ENCODE data around the gene ZBTB20. TPM values are rescaled to one million over a fixed set of nuclear protein-coding genes. Genes with fewer than 3 reads are reported as not detected.

The ZBTB20 gene
- total RNA-seq, 1 donor = 32.9 TPM

GRCh38 chr3:114411190-114411668 is 735.9 kb downstream of the ZBTB20 start:
- peak overlapping the region; percentile 80 for H3K27ac ChIP-seq (ENCODE audit: low read depth, low read length)
- H3K4me2 ChIP-seq (ENCODE audit: insufficient read depth, low read length) = peak overlapping the region; percentile 17
- H3K36me3 ChIP-seq (ENCODE audit: insufficient read depth, low read length) = no peaks in the 10 kb centered on the region
- H2AFZ ChIP-seq (ENCODE audit: low read length) = no peak overlapping the region
- H3K79me2 ChIP-seq (ENCODE audit: insufficient read depth, low read length) = peaks cover 4% of the 10 kb centered on the region
- no peaks in the 10 kb centered on the region for H4K20me1 ChIP-seq (ENCODE audit: insufficient read depth, low read length)
- peaks cover 35% of the 10 kb centered on the region for H3K4me1 ChIP-seq (ENCODE audit: insufficient read depth, low read length)
- DNase-seq (ENCODE audit: insufficient read length, low spot score, missing footprints) = no peak
- no peaks in the 10 kb centered on the region for H3K9me3 ChIP-seq (ENCODE audit: low read depth, low read length)
- H3K27me3 ChIP-seq (ENCODE audit: insufficient read depth, low read length) = no peaks in the 10 kb centered on the region
- TF ChIP-seq CTCF (IDR thresholded peaks at IDR 0.05; ENCODE audit: extremely low read depth, low read depth, low read length) = no peak
- no peak overlapping the region for H3K4me3 ChIP-seq (ENCODE audit: insufficient read depth, low read length)

- H3K4me2 ChIP-seq (ENCODE audit: insufficient read depth, low read length) = no peak overlapping the region
- H2AFZ ChIP-seq (ENCODE audit: low read length) = no peak overlapping the region
- H3K36me3 ChIP-seq (ENCODE audit: insufficient read depth, low read length) = no peaks in the 10 kb centered on the region
- H3K27ac ChIP-seq (ENCODE audit: low read depth, low read length) = no peak overlapping the region
- H3K4me3 ChIP-seq (ENCODE audit: insufficient read depth, low read length) = no peak overlapping the region
- no peak for DNase-seq (ENCODE audit: insufficient read length, low spot score, missing footprints)
- peaks cover 43% of the 10 kb centered on the region for H3K4me1 ChIP-seq (ENCODE audit: insufficient read depth, low read length)
- H3K79me2 ChIP-seq (ENCODE audit: insufficient read depth, low read length) = peaks cover 4% of the 10 kb centered on the region
- TF ChIP-seq CTCF (IDR thresholded peaks at IDR 0.05; ENCODE audit: extremely low read depth, low read depth, low read length) = no peak
- H3K27me3 ChIP-seq (ENCODE audit: insufficient read depth, low read length) = no peaks in the 10 kb centered on the region
- no peaks in the 10 kb centered on the region for H3K9me3 ChIP-seq (ENCODE audit: low read depth, low read length)
- no peaks in the 10 kb centered on the region for H4K20me1 ChIP-seq (ENCODE audit: insufficient read depth, low read length)
These were observed 738.1 kb downstream of the ZBTB20 start for GRCh38 chr3:114408736-114409670.

GRCh38 chr3:114406922-114407321 is 740.2 kb downstream of the ZBTB20 start:
- H3K79me2 ChIP-seq (ENCODE audit: insufficient read depth, low read length) = no peaks in the 10 kb centered on the region
- peaks cover 24% of the 10 kb centered on the region for H3K4me1 ChIP-seq (ENCODE audit: insufficient read depth, low read length)

More at GRCh38 chr3:114406922-114407321, 740.2 kb downstream of the ZBTB20 start:
- no peak for TF ChIP-seq CTCF (IDR thresholded peaks at IDR 0.05; ENCODE audit: extremely low read depth, low read depth, low read length)
- Histone ChIP-seq H4K20me1 (ENCODE audit: insufficient read depth, low read length) (no peaks in the 10 kb centered on the region), H3K4me2 (ENCODE audit: insufficient read depth, low read length) (no peak overlapping the region), H3K36me3 (ENCODE audit: insufficient read depth, low read length) (no peaks in the 10 kb centered on the region), H2AFZ (ENCODE audit: low read length) (no peak overlapping the region), H3K9me3 (ENCODE audit: low read depth, low read length) (no peaks in the 10 kb centered on the region), H3K27ac (ENCODE audit: low read depth, low read length) (no peak overlapping the region), H3K4me3 (ENCODE audit: insufficient read depth, low read length) (no peak overlapping the region), H3K27me3 (ENCODE audit: insufficient read depth, low read length) (no peaks in the 10 kb centered on the region)
- no peak for DNase-seq (ENCODE audit: insufficient read length, low spot score, missing footprints)
